Stomach (tissue), 9 donors: ENCODE data around the gene PKHD1. TPM values are rescaled to one million over a fixed set of nuclear protein-coding genes. Genes with fewer than 3 reads are reported as not detected.
A peak's percentile ranks its signal among the peaks of the same experiment; 100 is the strongest.

Experiments used
- DNase-seq, 2 donors: peaks; one replicate each; pipeline versions ENCODE4 v3.0.0 to v3.0.0-alpha.2; 2013 to 2019
- H3K27ac ChIP-seq, 5 donors: fragments of 200-600 bp in 4 of 5; sonication (generic) in 4 of 5; one replicate each; pipeline ENCODE4 v1.5.1; 2013 to 2019; ENCODE audit warnings: mild to moderate bottlenecking in 1 of 5, moderate library complexity in 1 of 5
- H3K27me3 ChIP-seq, 3 donors: fragments of 200-600 bp; sonication (generic); one replicate each; pipeline ENCODE4 v1.5.1; 2017 to 2019; ENCODE audit warnings: mixed run types in 1 of 3
- H3K36me3 ChIP-seq, 4 donors: fragments of 200-600 bp; sonication (generic); 1 replicate in 3 of 4; 2 replicates in 1 of 4; pipeline ENCODE4 v1.5.1; 2016 to 2019
- H3K4me1 ChIP-seq, 4 donors: fragments of 200-600 bp; sonication (generic); one replicate each; pipeline ENCODE4 v1.5.1; 2016 to 2019
- H3K4me3 ChIP-seq, 4 donors: fragments of 200-600 bp; sonication (generic) in 3 of 4; one replicate each; pipeline ENCODE4 v1.5.1; 2016 to 2019; ENCODE audit warnings: mild to moderate bottlenecking in 1 of 4
- H3K9me3 ChIP-seq, 4 donors: fragments of 200-600 bp; sonication (generic); one replicate each; pipeline ENCODE4 v1.5.1; 2016 to 2019
- CTCF ChIP-seq, 7 experiments: fragments of 450-650 bp in 4 of 7; fragments of 200-600 bp in 3 of 7; sonication (generic) in 3 of 7; IDR thresholded peaks; one replicate each; pipeline ENCODE4 v1.5.1; 2016 to 2019; ENCODE audit warnings: antibody characterized with exemption in 7 of 7, control low read depth in 2 of 7, mild to moderate bottlenecking in 1 of 7
- EP300 ChIP-seq: sonication (generic); formaldehyde crosslinking; IDR thresholded peaks from one replicate; pipeline ENCODE4 v1.6.1; 2017; ENCODE audit warnings: antibody characterized with exemption
- POLR2A ChIP-seq, 4 donors: fragments of 450-650 bp; IDR thresholded peaks; one replicate each; pipeline ENCODE4 v1.6.1; 2016; ENCODE audit warnings: antibody characterized with exemption in 4 of 4, control low read depth in 2 of 4, mild to moderate bottlenecking in 1 of 4, moderate library complexity in 1 of 4
- POLR2AphosphoS5 ChIP-seq, 3 donors: sonication (generic); formaldehyde crosslinking; IDR thresholded peaks; one replicate each; pipeline ENCODE4 v1.6.1; 2016; ENCODE audit warnings: antibody characterized with exemption in 3 of 3
- WGBS, 5 donors: extraction: QIAGEN DNeasy Blood & Tissue Kit in 3 of 5; methylation state at CpG; one replicate each; pipeline versions ENCODE4 v1.1.5 to v1.1.7; 2013 to 2018; 5-methylcytosine and 5-hydroxymethylcytosine counted together
- intact Hi-C: fragments of 100-400 bp; cut with DNase I; formaldehyde crosslinking; loops from one replicate; pipeline ENCODE4 v1.15.1; 2023; ENCODE audit warnings: low total_unique reads
- polyA plus RNA-seq, 3 donors: library from polyadenylated mRNA; stranded (reverse); fragments of 200-250 nt; gene quantifications; one replicate each; pipeline ENCODE4 v1.2.3, GENCODE V29; 2013
- total RNA-seq, 5 donors: library from RNA; depleted of rRNA; stranded (reverse); fragments of >200 nt; gene quantifications; one replicate each; pipeline versions ENCODE4 v1.1.0 to v1.2.3, GENCODE V29; 2014 to 2016
- donor health status: healthy with polysubstance abuse.
- donor health status: Bipolar disorder and iron deficiency.
- donor health status: healthy.

PKHD1 gene
- total and polyA plus RNA-seq, 8 donors: 0.19 to 19.2 (median 4.6) TPM; not detected in 2

- TF ChIP-seq EP300 (no peak), POLR2AphosphoS5 (IDR thresholded peaks at IDR 0.05) (peak in 1 of 3 donors; percentile 49), POLR2A (IDR thresholded peaks at IDR 0.05) (no peak), CTCF (IDR thresholded peaks at IDR 0.05) (no peak)
- intact Hi-C loops: no loop called here
- DNase-seq: peak; percentile 35 to 70
- peaks cover 0 to 47% (median 21%) of the 10 kb centered on the region in 4 donors for H3K4me1 ChIP-seq
- H3K36me3 ChIP-seq: no peaks in the 10 kb centered on the region
- no peak overlapping the region for H3K27ac ChIP-seq
- H3K9me3 ChIP-seq: no peaks in the 10 kb centered on the region
- H3K4me3 ChIP-seq: no peak overlapping the region
- H3K27me3 ChIP-seq: no peaks in the 10 kb centered on the region
These were observed 218.6 kb downstream of the PKHD1 start for GRCh38 chr6:51868591-51869355.

GRCh38 chr6:51866867-51867266 is 220.5 kb downstream of the PKHD1 start:
- H3K4me3 ChIP-seq: no peak overlapping the region
- no peak overlapping the region for H3K27ac ChIP-seq
- peaks cover 0 to 47% (median 21%) of the 10 kb centered on the region in 4 donors for H3K4me1 ChIP-seq
- H3K36me3 ChIP-seq: no peaks in the 10 kb centered on the region
- H3K9me3 ChIP-seq: no peaks in the 10 kb centered on the region
- TF ChIP-seq POLR2AphosphoS5 (IDR thresholded peaks at IDR 0.05): no peak
- no peak for TF ChIP-seq EP300
- no peak for TF ChIP-seq CTCF (IDR thresholded peaks at IDR 0.05)
- 34 to 66% (median 45%) methylated on average over 2 of the region's 2 CpGs for WGBS, 5 donors
- H3K27me3 ChIP-seq: no peaks in the 10 kb centered on the region
- no peak for DNase-seq
- intact Hi-C loops: no loop called here

GRCh38 chr6:51865996-51866395 is 221.4 kb downstream of the PKHD1 start:
- no peaks in the 10 kb centered on the region for H3K9me3 ChIP-seq
- no peak for DNase-seq
- no peak overlapping the region for H3K4me3 ChIP-seq
- H3K36me3 ChIP-seq: no peaks in the 10 kb centered on the region
- intact Hi-C loops: no loop called here
- H3K27me3 ChIP-seq: no peaks in the 10 kb centered on the region
- 31 to 72% (median 44%) methylated on average over 1 of the region's 1 CpG for WGBS, 5 donors
- peaks cover 0 to 43% (median 21%) of the 10 kb centered on the region in 4 donors for H3K4me1 ChIP-seq
- TF ChIP-seq CTCF (IDR thresholded peaks at IDR 0.05) (no peak), POLR2AphosphoS5 (IDR thresholded peaks at IDR 0.05) (no peak), EP300 (no peak), POLR2A (IDR thresholded peaks at IDR 0.05) (no peak)
- no peak overlapping the region for H3K27ac ChIP-seq

GRCh38 chr6:51865176-51865575 is 222.2 kb downstream of the PKHD1 start:
- TF ChIP-seq POLR2AphosphoS5 (IDR thresholded peaks at IDR 0.05) (no peak), POLR2A (IDR thresholded peaks at IDR 0.05) (no peak), EP300 (no peak), CTCF (IDR thresholded peaks at IDR 0.05) (no peak)
- no peak overlapping the region for H3K4me3 ChIP-seq
- peak overlapping the region in 1 of 5 donors; percentile 7 for H3K27ac ChIP-seq
- no peaks in the 10 kb centered on the region for H3K27me3 ChIP-seq
- H3K9me3 ChIP-seq: no peaks in the 10 kb centered on the region
- intact Hi-C loops: no loop called here
- 24 to 55% (median 46%) methylated on average over 2 of the region's 2 CpGs for WGBS, 5 donors
- H3K4me1 ChIP-seq: peaks cover 0 to 36% (median 21%) of the 10 kb centered on the region in 4 donors
- no peaks in the 10 kb centered on the region for H3K36me3 ChIP-seq
- no peak for DNase-seq
